Measurements from ENCODE around the gene C19orf33.

Gene C19orf33

GRCh38 chr19:38351865-38352395 is 47.9 kb downstream of the C19orf33 start:
- Histone ChIP-seq H3K27me3 (ENCODE audit: insufficient read depth, low read length, poor library complexity, severe bottlenecking) (no peaks in the 10 kb centered on the region), H2AFZ (ENCODE audit: low read length) (no peak overlapping the region), H3K9ac (ENCODE audit: low read depth, low read length, poor library complexity, severe bottlenecking) (no peak overlapping the region), H3K4me2 (ENCODE audit: low read depth, low read length, poor library complexity, severe bottlenecking) (no peak overlapping the region), H3K4me3 (ENCODE audit: low read length, poor library complexity, severe bottlenecking) (no peak overlapping the region), H3F3A (ENCODE audit: low read depth) (no peaks in the 10 kb centered on the region), H4K20me1 (ENCODE audit: insufficient read depth, low read length, poor library complexity, severe bottlenecking) (no peaks in the 10 kb centered on the region), H3K79me2 (ENCODE audit: insufficient read depth, low read length) (no peaks in the 10 kb centered on the region), H3K4me1 (ENCODE audit: insufficient read depth, low read length, poor library complexity, severe bottlenecking) (no peaks in the 10 kb centered on the region), H3K9me2 (replicated peaks; ENCODE audit: low read depth, low read length) (no peaks in the 10 kb centered on the region), H3K36me3 (ENCODE audit: insufficient read depth, low read length) (no peaks in the 10 kb centered on the region), H3K9me3 (ENCODE audit: insufficient read depth, low read depth, low read length) (no peaks in the 10 kb centered on the region)
- no peak for TF ChIP-seq EZH2phosphoT487 (IDR thresholded peaks at IDR 0.05; ENCODE audit: borderline replicate concordance)
- no peak for TF ChIP-seq CTCF (conservative IDR thresholded peaks at IDR 0.05; ENCODE audit: low read length)

GRCh38 chr19:38352611-38353010 is 48.6 kb downstream of the C19orf33 start:
- H3K36me3 ChIP-seq (ENCODE audit: insufficient read depth, low read length): no peaks in the 10 kb centered on the region
- H3K79me2 ChIP-seq (ENCODE audit: insufficient read depth, low read length): no peaks in the 10 kb centered on the region
- H3K4me3 ChIP-seq (ENCODE audit: low read length, poor library complexity, severe bottlenecking): no peak overlapping the region
- no peaks in the 10 kb centered on the region for H3K4me1 ChIP-seq (ENCODE audit: insufficient read depth, low read length, poor library complexity, severe bottlenecking)
- H3K4me2 ChIP-seq (ENCODE audit: low read depth, low read length, poor library complexity, severe bottlenecking): no peak overlapping the region
- H3K9ac ChIP-seq (ENCODE audit: low read depth, low read length, poor library complexity, severe bottlenecking): no peak overlapping the region
- no peaks in the 10 kb centered on the region for H4K20me1 ChIP-seq (ENCODE audit: insufficient read depth, low read length, poor library complexity, severe bottlenecking)
- no peaks in the 10 kb centered on the region for H3F3A ChIP-seq (ENCODE audit: low read depth)
- H3K27me3 ChIP-seq (ENCODE audit: insufficient read depth, low read length, poor library complexity, severe bottlenecking): no peaks in the 10 kb centered on the region
- H3K9me3 ChIP-seq (ENCODE audit: insufficient read depth, low read depth, low read length): no peaks in the 10 kb centered on the region
- TF ChIP-seq EZH2phosphoT487 (IDR thresholded peaks at IDR 0.05; ENCODE audit: borderline replicate concordance) (no peak), CTCF (conservative IDR thresholded peaks at IDR 0.05; ENCODE audit: low read length) (no peak)
- H2AFZ ChIP-seq (ENCODE audit: low read length): no peak overlapping the region
- no peaks in the 10 kb centered on the region for H3K9me2 ChIP-seq (replicated peaks; ENCODE audit: low read depth, low read length)
